ENCODE results near the gene DDX51. TPM values are rescaled to one million over a fixed set of nuclear protein-coding genes. Genes with fewer than 3 reads are reported as not detected.
"Not testable (repeated sequence)": the region's sequence is repeated elsewhere in the genome, so short reads cannot be mapped to it uniquely, and the experiment has no call there.

The DDX51 gene
- total RNA-seq, 1 donor from 2014 or later, result 10.3 TPM

DNA sequence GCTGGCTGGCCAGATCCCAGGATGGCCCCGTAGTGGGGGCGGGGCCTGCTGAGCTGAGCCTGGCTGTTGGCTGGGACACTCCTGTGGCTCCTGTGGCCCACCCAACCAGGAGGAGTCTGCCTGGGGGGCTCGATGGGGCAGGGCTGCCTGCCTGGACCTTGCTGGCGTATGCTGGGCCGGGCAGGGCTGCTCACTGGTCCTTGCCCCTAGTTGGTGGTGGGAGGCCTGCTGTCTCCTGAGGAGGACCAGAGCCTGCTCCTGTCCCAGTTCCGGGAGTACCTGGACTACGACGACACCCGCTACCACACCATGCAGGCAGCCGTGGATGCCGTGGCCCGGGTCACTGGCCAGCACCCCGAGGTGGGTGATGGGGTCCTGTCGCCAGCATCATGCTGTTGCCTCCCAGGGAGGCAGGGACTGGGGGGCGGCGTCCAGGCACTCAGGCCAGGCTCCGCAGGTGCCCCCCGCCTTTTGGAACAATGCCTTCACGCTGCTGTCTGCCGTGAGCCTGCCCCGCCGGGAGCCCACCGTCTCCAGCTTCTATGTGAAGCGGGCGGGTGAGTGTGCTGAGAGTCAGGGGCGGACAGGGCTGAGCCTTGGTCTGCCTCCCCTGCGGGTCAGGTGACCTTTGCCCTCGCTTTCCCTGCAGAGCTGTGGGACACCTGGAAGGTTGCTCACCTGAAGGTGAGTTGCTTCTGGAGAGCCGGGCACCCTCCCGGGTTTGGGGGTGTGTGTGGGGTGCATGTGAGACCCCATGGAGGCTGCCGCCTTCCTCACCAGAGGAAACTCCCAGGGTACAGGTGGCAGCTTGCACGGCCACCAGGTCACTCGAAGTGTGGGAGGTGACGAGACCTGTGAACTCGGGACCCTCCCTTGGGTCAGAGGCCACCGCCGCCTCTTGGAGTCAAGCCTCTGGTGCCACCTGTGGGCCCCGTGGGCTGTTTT lies 3.6 kb upstream of the DDX51 start:
- DNase-seq, result peak; percentile 33
- intact Hi-C loops (cut with DNase I), result no loop called here
- ATAC-seq (ENCODE audit: poor library complexity), result no peak

DNA sequence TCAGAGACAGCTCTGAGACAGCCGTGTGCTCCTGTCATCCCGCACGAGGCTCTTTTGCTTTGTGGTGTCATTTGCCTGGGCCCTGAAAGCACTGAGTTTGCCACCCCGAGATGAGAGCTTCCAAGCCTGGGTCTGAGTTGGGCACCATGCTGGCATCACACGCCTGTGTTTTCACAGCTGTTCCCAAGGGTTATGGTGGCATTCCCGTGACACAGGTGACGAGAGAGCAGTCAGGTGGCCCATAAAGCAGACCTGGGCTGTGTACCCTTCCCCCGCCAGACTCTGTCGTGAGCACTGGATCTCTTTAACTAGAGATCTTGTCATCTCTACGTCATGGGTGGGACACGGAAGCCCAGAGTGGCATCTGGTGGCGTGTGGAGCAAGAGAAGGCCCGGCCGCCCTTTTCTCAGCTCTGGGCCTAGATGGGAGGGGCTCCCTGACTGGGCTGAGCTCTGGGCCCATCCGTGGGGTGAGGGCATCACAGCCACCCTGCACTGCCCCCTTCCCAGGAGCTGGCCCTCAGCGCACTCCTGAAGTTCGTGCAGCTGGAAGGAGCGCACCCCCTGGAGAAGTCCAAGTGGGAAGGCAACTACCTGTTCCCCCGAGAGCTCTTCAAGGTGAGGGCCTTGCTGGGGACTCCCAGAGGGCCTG lies 2.8 kb upstream of the DDX51 start:
- intact Hi-C loops (cut with DNase I), result no loop called here
- ATAC-seq (ENCODE audit: poor library complexity) (no peak), DNase-seq (peak; percentile 26)

DNA sequence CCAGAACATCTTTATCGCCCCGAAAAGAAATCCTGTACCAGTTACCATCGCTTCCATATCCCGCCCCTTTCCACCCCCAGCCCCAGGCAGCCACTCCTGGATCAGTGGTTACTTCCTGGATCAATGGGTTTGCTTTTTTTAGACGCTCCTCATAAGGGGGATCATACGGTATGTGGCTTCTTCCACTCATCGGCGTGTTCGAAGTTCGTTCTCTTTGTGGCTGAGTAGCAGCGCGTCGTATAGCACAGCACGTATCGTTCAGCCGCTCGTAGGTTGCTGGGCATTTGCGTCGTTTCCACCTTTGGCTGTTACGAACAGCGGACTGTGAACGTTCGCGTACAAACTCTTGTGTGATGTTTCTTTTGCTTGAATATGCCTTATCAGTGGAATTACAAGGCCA lies 2.0 kb upstream of the DDX51 start:
- no peak for ATAC-seq (ENCODE audit: poor library complexity)
- no peak for DNase-seq
- intact Hi-C loops (cut with DNase I), result no loop called here

DNA sequence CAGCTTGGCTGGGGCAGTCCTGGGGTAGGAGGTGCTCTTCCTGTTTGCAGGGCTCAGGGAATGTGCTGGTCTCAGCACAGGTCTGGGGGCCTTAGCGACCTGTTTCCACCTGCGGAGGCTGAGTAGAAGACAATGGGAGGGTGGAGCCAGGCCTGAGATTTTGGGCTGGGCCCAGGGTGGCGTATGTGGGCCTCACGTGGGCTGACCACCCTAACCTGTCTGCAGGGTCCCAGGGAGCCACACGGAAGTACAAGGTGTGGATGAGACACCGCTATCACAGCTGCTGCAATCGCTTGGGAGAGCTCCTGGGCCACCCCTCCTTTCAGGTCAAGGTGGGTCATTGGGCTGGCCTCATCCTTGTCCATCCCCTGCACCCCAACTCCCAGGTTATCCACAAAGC lies 1.2 kb upstream of the DDX51 start:
- ATAC-seq (ENCODE audit: poor library complexity) (no peak), DNase-seq (no peak)
- intact Hi-C loops (cut with DNase I), result no loop called here

DNA sequence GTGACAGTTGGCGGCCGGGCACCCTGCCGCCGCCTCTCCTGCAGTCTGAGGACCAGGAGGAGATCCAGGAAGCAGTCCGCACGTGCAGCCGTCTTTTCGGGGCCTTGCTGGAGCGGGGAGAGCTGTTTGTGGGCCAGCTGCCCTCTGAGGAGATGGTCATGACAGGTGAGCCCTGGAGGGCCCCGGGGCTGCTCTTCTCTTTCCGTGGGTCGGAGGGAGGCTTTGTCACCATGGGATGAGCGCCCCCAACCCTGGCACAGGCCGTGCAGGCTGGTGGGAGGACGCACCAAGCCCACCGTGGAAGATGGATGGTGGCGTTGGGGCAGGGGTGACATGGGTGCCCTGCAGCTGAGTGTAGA lies 670 bp upstream of the DDX51 start:
- ATAC-seq (ENCODE audit: poor library complexity) (no peak), DNase-seq (no peak)
- intact Hi-C loops (cut with DNase I), result no loop called here

DNA sequence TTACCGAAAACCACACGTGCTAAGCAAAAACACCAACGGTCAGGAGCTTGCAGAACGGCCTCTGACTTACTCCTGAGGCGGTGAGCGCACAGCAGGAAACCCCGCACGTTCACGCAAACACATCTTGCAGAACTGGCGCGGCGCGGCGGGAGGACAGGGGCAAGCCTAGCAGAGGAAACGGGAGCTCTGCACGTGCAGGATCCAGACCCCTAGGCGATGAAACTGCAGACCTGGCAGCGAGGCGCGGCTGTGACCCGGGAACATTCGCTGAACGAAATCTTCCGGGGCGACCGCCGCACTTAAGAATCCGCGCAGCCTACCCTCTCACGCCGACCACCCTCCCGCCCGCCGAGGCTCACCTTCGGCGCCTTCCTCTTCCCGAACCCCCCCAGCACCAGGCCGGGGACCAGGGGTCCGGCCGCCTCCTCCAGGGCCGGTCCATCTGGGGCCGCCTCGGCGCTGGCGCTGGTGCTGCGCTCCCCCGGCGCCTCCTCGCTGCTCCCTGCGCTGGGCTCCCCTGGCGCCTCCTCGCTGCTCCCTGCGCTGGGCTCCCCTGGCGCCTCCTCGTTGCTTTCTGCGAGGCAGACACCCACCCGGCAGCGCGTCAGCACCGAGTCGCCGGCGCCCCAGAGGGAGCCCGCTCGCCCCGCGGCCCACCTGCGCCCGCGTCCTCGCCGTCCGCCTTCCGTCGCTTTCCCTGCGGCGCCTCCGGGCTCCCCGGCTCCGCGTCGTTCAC lies 615 bp downstream of the DDX51 start:
- ATAC-seq (ENCODE audit: poor library complexity) (peak; percentile 2), DNase-seq (no peak)
- intact Hi-C loops (cut with DNase I), result no loop called here

DNA sequence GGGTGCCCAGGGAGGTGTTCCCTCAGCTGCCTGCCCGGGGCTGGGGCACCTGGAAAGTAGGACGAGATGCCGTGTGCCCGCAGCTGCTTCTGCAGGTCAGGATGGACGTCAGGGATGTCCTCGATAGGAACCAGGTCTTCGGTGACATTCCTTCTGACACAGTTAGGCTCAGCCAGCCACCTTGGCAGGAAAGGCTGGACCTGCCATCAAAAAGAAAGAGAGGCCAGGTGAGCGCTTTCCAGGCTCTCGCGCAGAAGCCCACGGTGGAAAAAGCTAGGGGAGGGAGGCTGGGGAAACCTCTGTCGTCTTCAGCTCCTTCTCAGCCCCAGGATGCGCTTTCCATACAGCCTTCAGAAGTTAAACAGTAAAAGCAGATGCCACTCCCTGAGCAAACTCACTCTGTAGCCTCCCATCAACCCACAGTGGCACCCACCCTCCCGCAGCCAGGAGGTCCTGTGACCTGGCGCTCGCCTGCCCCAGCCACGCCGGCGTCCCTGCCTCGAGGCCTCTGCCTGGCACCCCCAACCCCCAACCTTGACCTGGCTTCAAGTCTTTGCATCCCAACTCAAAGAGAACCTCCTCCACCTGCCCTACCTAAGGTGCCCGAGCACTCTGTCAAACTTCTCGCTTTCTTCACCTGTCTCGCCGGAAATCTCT lies 1.3 kb downstream of the DDX51 start:
- ATAC-seq (ENCODE audit: poor library complexity) (no peak), DNase-seq (no peak)
- intact Hi-C loops (cut with DNase I), result no loop called here

DNA sequence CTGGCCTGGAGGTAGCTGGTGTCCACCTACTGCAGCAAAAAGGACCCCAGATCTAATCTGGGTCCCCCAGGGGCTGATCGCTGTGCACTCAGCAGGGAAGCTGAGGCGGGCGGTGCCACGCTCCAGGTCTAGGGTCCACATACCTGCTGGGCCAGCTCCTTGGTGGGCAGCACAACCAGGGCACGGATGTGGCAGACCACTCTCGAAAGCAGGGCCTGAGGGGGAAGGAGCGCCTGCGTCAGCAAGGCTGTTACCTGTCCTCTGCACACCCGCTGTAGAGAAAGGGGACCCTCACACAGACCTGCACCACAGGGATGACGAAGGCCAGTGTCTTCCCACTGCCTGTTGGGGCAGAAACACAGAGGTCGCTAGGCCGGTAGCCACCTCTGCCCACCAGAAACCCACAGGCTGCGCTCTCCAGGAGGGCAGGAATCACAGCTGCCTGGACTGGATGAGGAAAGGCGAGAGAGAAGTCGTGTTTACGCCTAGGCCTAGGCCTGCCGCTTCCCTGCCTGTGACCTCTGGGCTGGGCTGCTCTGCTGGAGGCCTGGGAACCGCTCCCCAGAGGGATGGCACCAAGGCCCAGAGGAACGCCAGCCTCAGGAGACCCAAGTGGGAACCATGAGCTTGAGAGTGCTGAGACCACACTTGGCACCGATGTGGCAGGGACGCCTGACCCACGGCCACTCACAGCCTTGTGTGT lies 2.0 kb downstream of the DDX51 start:
- no peak for DNase-seq
- no peak for ATAC-seq (ENCODE audit: poor library complexity)
- intact Hi-C loops (cut with DNase I), result no loop called here

DNA sequence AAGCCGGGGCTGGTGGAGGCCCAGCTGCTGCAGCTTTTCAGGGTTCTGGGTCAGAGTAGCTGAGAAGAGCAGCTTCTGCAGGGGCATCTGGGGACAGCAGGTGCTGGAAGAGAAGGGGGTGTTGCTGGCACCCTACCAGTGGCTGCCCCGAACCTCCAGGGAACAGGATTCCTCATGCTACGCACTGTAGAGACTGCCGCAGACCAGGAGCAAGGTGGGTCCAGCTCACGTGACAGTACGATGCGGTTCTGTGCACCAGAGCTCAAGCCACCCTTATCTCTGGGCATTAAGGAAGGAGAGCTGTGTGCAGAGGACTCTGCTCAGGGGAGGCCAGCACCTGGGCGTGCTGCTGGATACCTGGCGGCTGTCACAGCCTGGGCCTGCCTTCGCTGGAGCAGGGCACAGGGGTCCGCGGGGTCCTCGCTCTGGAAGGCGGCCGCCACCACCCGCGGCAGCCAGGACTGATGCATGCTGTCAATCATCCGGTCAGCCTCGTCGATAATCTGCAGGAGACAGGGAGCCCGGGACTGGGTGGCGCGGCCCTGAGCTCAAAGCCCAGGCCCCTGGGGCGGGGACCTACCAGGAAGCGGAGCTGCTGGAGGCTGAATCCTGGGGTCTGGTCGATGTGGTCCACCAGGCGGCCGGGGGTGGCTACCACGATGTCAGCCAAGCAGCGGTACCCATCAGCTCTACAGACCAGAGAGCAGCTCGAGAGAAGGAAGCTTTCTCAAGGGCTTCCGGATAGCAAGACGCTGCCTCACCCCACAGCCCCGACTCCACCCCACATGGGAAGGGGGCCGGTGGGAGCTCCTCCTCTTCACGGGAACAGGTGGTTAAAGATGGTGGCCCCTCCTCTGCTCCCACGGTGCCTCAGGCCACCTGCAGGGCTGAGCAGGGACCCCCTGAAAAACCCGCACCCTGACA lies 2.9 kb downstream of the DDX51 start:
- DNase-seq (no peak), ATAC-seq (ENCODE audit: poor library complexity) (no peak)
- intact Hi-C loops (cut with DNase I), result no loop called here

DNA sequence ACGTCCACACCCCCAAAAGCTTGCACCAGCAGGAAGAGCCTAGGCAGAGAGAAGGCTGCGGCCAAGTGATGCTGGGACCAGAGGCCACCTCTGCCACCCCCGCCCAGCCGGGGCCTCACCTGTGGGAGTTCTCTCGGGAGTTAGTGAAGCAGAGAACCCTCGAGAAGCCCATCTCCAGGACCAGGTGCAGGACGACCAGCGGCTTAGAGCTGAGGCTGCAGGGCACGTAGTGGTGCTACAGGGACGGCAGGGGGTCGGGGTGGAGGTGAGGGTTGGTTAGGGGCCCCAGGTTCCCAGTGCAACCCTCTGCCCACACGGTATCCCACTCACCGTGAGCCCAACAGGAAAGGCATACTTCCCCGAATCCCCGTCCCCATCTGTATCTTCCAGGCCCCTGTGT lies 3.6 kb downstream of the DDX51 start:
- no peak for DNase-seq
- no peak for ATAC-seq (ENCODE audit: poor library complexity)
- intact Hi-C loops (cut with DNase I), result no loop called here

DNA sequence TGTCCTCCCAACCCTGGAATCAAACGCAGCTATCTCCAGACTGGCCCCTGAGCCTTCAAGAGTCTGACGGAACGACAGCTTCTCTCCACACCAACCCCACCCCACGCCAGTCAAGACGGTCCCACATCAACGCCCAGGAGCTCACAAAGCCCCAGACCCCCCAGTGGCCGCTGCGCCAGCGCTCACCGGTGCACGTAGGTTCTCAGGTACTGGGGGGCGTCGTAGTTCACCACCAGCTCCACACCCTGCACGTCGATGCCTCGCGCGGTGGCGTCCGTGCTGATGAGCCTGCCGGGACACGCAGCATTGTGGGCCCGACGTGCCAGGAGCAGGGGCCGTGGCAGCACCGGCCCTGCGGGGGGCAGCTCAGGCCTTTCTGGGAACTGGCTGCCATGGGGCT lies 4.2 kb downstream of the DDX51 start:
- ATAC-seq (ENCODE audit: poor library complexity) (no peak), DNase-seq (no peak)
- intact Hi-C loops (cut with DNase I), result no loop called here

DNA sequence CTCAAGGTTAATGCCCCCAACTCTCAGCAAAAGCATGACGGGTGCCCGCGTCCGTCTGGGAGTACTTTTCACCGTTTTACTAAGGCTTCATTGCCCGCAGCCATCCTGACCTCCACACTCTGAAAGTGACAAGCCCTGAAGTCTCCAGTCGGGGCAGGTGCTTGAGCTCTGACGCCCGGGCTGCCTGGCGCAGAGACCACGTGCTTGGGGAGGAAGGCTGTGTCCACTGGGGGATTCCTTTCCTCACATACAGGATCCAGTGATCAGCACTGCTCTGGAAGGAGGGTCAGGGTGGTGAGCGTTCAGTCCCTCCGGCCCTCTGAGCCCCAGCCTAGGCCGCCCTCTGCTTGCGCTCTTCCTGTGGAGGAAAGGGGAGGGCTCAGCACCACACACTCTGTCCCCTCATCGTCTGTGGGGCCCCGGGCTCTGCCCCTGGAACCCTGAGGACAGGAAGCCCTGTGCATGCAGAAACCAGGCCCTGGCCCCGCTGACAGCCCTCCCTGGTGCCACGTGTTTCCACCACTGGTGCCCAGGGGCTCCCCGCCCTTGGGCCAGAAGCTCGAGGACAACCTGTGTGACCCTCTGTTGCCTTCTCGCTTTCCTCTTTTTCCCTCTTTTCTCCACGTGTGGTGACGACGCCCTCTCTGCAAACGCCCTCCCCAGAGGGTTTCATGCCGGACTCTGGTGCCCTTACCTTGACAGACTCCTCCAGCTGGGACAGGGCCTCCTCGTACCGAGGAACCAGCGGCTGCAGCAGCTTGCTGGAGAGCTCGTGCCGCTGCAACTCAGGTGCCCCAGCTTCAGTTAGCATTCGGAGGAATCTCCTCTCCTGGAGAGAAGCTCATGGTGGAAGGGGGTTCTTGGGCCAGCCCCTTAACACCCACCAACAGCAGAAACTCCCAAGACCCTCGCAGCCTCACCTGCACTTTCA lies 4.9 kb downstream of the DDX51 start:
- intact Hi-C loops (cut with DNase I), result no loop called here

DNA sequence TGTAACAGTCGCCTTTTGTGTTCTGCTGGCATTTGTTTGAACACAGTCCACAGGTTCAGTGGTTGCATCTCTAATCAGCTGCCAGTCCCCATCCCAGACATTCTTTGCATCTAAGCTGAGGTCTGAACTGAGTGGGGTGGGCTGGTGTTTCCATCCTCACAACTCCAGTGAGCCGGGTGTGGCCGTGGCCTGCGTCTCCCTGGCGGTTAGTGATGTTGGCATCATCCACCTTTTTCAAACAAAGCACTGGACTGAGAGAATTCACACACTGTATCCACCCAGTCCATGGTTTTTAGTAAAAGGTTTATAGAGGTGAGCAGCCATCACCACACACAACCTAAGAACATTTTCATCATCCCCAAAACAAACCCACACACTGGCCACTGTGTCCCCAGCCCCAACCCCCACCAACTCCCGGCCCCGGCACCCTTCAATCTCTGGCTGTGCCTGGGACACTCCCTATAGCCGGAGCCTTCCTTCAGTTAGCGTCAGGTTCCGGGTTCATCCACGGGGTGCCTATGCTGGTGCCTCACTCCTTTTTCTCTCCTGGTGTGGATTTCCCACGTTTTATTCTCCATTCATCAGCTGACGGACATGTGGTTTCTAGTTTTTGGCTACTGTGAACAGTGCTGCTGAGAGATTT lies 6.5 kb downstream of the DDX51 start:
- DNase-seq, result no peak
- no peak for ATAC-seq (ENCODE audit: poor library complexity)
- intact Hi-C loops (cut with DNase I), result no loop called here

More for the DNA sequence above, 4.9 kb downstream of the DDX51 start:
- no peak for ATAC-seq (ENCODE audit: poor library complexity)
- no peak for DNase-seq

DNA sequence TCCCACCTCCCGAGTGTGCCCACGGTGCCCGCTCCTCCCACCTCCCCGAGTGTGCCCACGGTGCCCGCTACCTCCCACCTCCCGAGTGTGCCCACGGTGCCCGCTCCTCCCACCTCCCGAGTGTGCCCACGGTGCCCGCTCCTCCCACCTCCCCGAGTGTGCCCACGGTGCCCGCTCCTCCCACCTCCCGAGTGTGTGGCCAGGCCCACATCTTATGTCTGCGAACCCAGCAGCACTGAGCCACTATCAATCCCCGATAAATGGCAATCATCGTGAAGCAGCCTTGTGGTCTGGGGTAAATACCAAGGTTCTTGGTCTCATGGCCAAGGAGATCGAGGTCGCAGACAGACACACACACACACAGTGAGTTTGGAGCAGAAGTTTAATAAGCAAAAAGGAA lies 7.9 kb downstream of the DDX51 start:
- intact Hi-C loops (cut with DNase I); DNase-seq; ATAC-seq (ENCODE audit: poor library complexity): not testable (repeated sequence)

DNA sequence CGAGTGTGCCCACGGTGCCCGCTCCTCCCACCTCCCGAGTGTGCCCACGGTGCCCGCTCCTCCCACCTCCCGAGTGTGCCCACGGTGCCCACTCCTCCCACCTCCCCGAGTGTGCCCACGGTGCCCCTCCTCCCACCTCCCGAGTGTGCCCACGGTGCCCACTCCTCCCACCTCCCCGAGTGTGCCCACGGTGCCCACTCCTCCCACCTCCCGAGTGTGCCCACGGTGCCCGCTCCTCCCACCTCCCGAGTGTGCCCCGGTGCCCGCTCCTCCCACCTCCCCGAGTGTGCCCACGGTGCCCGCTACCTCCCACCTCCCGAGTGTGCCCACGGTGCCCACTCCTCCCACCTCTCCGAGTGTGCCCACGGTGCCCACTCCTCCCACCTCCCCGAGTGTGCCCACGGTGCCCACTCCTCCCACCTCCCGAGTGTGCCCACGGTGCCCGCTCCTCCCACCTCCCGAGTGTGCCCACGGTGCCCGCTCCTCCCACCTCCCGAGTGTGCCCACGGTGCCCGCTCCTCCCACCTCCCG lies 9.4 kb downstream of the DDX51 start:
- ATAC-seq (ENCODE audit: poor library complexity); intact Hi-C loops (cut with DNase I); DNase-seq: not testable (repeated sequence)

All from Right ventricle myocardium superior (tissue), 1 donor.